Osteocyte (in vitro differentiated cells): Measurements from ENCODE around the gene SPAG16. TPM values are rescaled to one million over a fixed set of nuclear protein-coding genes. Genes with fewer than 3 reads are reported as not detected.

Experiments
- DNase-seq: peaks from one replicate; pipeline ENCODE4 v3.0.0; 2021; ENCODE audit warnings: mixed read lengths; ENCODE audit not compliant: unreplicated experiment; ENCODE audit errors: extremely low spot score
- H3K27ac Mint-ChIP-seq: one replicate; pipeline ENCODE4 v1.8.0; 2021; ENCODE audit warnings: mild to moderate bottlenecking, mixed read lengths; ENCODE audit not compliant: unreplicated experiment
- H3K27me3 Mint-ChIP-seq: one replicate; pipeline ENCODE4 v1.8.0; 2021; ENCODE audit warnings: mixed read lengths; ENCODE audit not compliant: unreplicated experiment
- H3K36me3 Mint-ChIP-seq: one replicate; pipeline ENCODE4 v1.8.0; 2021; ENCODE audit warnings: mixed read lengths; ENCODE audit not compliant: unreplicated experiment
- H3K4me1 Mint-ChIP-seq: one replicate; pipeline ENCODE4 v1.8.0; 2021; ENCODE audit warnings: mixed read lengths; ENCODE audit not compliant: unreplicated experiment
- H3K4me3 Mint-ChIP-seq: one replicate; pipeline ENCODE4 v1.8.0; 2021; ENCODE audit warnings: mild to moderate bottlenecking, moderate library complexity, mixed read lengths; ENCODE audit not compliant: unreplicated experiment
- H3K9me3 Mint-ChIP-seq: one replicate; pipeline ENCODE4 v1.8.0; 2021; ENCODE audit warnings: mixed read lengths; ENCODE audit not compliant: unreplicated experiment
- total RNA-seq: library from RNA; stranded (reverse); gene quantifications from 2 replicates; pipeline ENCODE4 v1.2.1, GENCODE V29; 2021
- TF ChIP-seq, protein P1 (sequence below): fragments of 200-600 bp; sonication (generic); IDR thresholded peaks from 2 replicates; pipeline ENCODE4 v1.5.0; 2021; ENCODE audit warnings: antibody characterized with exemption, mild to moderate bottlenecking, moderate library complexity

Gene SPAG16
- total RNA-seq, 1 donor from 2014 or later, result 20.7 TPM

DNA sequence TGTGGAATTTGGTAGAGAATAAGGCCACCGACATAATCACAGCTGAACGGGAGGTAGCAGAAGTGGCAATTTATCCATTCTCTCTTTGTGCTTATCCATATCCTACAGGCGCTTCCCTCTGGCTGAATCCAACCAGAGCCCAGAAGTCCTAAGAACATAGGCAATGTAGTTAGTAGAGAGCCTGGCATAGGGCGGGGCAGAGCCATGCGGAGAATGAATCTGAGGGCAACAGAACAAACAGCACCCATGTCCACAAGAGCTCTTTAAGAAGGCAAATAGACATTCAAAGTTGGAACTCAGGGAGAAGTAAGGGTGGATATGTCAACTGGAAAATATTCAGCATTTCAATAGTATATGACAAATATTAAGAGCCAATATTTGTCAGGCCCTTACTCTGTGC, 820.7 kb downstream of the SPAG16 start:
- Mint-ChIP-seq H3K27ac (no peak overlapping the region), H3K4me3 (no peak overlapping the region), H3K4me1 (peaks cover 12% of the 10 kb centered on the region), H3K27me3 (no peaks in the 10 kb centered on the region), H3K9me3 (no peaks in the 10 kb centered on the region), H3K36me3 (no peaks in the 10 kb centered on the region)
- DNase-seq, result no peak
- TF ChIP-seq, protein P1, sequence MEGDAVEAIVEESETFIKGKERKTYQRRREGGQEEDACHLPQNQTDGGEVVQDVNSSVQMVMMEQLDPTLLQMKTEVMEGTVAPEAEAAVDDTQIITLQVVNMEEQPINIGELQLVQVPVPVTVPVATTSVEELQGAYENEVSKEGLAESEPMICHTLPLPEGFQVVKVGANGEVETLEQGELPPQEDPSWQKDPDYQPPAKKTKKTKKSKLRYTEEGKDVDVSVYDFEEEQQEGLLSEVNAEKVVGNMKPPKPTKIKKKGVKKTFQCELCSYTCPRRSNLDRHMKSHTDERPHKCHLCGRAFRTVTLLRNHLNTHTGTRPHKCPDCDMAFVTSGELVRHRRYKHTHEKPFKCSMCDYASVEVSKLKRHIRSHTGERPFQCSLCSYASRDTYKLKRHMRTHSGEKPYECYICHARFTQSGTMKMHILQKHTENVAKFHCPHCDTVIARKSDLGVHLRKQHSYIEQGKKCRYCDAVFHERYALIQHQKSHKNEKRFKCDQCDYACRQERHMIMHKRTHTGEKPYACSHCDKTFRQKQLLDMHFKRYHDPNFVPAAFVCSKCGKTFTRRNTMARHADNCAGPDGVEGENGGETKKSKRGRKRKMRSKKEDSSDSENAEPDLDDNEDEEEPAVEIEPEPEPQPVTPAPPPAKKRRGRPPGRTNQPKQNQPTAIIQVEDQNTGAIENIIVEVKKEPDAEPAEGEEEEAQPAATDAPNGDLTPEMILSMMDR, result no peak

DNA sequence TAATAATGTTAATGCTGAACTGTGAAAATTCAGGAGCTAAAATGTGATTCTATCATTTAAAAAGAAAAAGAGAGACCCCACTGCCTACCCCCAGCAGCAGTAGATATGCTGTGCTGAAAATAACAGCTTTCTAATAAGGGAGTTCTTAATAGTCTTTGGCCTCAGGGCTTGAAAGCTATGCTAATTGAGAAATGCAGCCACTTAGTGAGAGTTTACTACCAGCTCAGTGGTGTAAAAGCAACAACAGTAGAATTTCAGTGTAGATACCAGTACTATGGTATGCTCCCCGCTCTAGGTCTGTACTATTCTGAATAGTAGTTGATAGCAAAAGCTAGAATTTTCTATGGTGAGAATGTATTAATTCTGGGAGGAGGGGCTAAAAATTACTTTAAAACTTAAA, 823.5 kb downstream of the SPAG16 start:
- Mint-ChIP-seq H3K36me3 (no peaks in the 10 kb centered on the region), H3K27me3 (no peaks in the 10 kb centered on the region), H3K4me3 (no peak overlapping the region), H3K4me1 (peaks cover 12% of the 10 kb centered on the region), H3K27ac (no peak overlapping the region), H3K9me3 (no peaks in the 10 kb centered on the region)
- TF ChIP-seq, protein P1, result no peak
- DNase-seq, result no peak

DNA sequence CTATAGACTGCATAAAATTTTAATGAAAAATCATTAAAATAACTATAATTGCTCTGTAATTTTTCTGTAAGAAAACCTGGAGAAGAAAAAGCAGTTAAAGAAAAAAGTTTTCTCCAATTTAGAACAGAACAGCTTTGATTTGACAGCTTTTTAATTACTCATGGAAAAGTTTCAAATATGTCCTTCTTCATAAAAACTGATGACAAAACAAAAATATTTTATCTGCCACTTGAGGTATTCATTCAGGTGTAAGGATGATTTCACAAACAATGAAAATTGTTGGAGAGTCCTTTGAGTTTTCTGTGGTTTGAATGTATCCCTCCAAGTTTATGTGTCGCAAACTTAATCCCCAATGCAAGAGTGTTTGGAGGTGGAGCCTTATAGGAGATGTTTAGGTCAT, 824.3 kb downstream of the SPAG16 start:
- Mint-ChIP-seq H3K9me3 (no peaks in the 10 kb centered on the region), H3K27me3 (no peaks in the 10 kb centered on the region), H3K36me3 (no peaks in the 10 kb centered on the region), H3K4me3 (no peak overlapping the region), H3K27ac (no peak overlapping the region), H3K4me1 (peaks cover 7% of the 10 kb centered on the region)
- DNase-seq, result no peak
- TF ChIP-seq, protein P1, result no peak

DNA sequence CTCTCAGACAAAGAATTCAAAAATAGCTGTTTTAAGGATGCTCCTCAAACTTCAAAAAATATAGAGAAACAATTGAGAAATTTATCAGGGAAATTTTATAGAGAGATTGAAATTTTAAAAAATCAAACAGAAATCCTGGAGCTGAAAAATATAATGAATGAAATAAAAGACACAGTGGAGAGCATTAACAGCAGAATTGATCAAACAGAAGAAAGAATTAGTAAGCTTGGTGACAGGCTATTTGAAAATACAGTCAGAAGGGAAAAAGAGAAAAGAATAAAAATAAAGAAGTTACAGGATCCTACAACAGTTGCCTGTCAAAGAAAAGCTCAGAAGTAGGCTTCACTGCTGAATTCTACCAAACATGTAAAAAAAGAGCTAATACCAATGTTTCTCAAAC, 832.8 kb downstream of the SPAG16 start:
- Mint-ChIP-seq H3K27ac (no peak overlapping the region), H3K27me3 (no peaks in the 10 kb centered on the region), H3K4me3 (no peak overlapping the region), H3K9me3 (peaks cover 22% of the 10 kb centered on the region), H3K36me3 (peaks cover 2% of the 10 kb centered on the region), H3K4me1 (peaks cover 7% of the 10 kb centered on the region)
- DNase-seq, result no peak
- TF ChIP-seq, protein P1, result no peak

DNA sequence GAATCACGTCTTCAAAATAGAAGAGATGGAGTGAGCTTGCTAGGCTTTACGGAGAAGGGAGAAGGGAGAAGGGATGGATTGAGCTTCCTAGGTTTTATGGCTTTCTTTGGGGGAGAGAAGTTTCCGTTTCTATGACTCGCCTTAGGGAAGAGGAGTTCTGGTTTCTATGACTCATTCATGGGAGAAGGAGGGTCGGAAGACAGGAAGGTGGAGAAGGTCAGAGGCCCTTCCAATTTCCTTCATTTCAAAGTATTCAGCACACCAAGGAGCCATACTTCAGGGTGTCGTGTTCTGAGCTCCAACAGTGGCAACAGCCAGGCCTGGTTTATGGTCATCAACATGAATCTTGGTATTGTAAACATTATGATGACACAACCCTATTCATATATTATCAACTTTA, 841.9 kb downstream of the SPAG16 start:
- H3K27me3 Mint-ChIP-seq, result no peaks in the 10 kb centered on the region
- TF ChIP-seq, protein P1, result no peak
- peak overlapping the region; percentile 20 for H3K27ac Mint-ChIP-seq
- H3K4me3 Mint-ChIP-seq, result no peak overlapping the region
- peaks cover 31% of the 10 kb centered on the region for H3K4me1 Mint-ChIP-seq
- DNase-seq, result no peak
- H3K36me3 Mint-ChIP-seq, result no peaks in the 10 kb centered on the region
- peaks cover 5% of the 10 kb centered on the region for H3K9me3 Mint-ChIP-seq
